DMS53 treated with DMSO at 0.1 percent for 48 hours (cell line): ENCODE measurements around the gene PATJ.

Experiments used
- DNase-seq: peaks from one replicate; lab custom pipeline; 2025; ENCODE audit not compliant: unreplicated experiment; lab: John Stamatoyannopoulos, UW

PATJ gene

DNA sequence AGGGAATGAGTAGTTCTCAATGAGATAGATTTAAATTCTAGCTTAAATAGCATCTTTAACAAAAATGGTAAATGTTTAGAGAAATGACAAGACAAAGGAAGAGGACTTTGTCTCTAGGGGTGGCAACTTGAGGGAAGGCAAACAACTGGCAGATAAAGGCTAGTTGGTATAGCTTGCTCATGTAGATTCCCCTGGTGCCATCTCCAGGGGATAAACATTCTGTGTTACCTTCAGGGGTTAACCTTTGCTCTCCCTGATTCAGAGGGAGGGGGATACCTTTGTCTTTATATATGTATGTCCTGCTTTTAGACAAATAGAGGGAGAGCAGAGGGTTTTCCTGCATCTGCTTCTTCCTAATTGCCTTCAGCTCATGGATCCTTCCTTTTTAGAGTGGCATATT is 298.7 kb downstream of the PATJ start:
- no peak for DNase-seq

DNA sequence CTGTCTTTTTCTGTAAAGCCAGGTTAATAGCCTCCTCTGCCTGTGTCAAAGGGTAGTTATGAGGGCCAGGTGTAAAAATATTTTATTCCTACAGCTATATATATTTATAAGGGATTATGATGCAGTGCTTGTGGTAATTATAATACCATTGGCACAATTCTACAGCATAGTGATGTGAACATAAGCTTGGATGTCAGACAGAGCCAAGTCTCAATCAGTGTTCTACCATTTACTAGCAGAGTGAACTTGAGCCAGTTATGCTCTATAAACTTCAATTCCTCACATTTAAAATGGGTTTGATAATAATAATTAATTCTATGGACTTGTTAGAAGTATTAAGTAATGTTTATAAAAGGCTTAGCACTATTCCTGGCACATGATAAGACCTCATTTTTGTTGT is 300.9 kb downstream of the PATJ start:
- DNase-seq = no peak

DNA sequence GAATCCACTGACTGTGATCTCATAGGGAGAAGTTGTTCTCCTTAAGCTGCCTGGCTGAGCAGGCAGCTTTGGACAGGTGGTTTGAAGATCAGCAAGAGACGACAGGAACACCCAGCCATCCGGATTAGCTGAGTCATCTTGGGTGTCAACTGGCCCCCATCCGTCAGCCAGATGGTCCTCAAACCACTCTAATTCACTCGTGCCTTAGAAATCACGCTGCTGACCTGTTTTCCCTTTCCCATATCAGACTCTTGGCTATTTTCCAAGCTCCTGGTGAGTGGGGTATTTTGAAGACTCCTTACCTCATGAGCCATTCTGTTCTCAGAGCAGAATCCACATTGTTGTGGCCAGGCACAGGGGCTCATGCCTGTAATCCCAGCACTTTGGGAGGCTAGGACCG is 303.3 kb downstream of the PATJ start:
- peak; percentile 85 for DNase-seq

DNA sequence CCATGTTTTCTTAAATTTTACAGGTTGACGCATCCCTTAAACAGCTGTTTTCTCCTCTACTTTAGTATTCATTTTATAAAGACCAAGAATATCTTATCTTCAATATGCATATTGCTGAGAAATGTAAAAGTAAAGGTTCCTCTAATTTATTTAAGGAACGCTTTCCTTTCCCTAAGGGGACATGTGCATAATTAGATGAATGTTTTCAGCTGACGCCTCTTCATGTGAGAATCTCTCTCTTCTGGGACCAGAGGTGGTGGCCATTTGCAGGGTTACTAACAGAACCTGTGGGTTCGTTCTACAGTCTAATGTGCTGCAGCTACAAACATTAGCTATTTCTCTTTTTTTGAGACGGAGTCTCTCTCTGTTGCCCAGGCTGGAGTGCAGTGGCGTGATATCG is 304.6 kb downstream of the PATJ start:
- no peak for DNase-seq

DNA sequence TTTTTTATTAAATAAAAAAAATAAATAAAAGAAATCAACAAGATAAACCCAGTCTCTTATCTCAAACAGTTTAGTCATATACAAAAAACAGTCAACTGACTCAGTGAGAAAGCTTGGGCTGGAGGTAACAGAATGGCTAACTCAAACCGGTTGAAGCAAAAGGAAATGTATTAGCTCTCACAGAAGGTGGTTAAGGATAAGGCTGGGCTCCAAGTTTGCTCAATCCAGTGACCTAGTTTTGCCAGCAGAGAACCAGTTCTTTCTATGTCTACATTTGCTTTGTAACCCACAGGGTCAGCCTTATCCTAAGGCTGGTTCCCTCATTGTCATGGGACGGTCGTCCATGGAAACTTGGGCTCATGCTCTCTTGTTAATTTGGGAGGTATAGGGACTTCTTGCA is 307.9 kb downstream of the PATJ start:
- DNase-seq = no peak

DNA sequence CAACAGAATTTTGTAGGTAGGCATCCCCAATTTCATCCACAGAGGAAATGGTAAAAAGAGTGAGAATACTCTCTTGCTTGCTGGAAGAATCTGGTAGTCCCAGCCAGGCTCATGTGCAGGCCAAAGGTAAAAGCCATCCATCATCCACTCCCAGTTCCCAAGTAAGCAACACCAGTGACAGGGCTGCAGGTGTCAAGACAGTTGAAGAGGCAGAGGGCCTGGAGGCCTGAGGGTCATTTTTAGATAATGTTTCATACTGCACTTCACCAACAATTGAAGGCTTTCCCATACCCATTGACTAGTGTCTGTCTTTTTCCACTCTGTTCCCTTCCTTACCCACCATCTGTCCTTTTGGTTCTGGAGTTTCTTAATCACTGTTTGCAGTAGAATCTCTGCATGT is 310.7 kb downstream of the PATJ start:
- no peak for DNase-seq

DNA sequence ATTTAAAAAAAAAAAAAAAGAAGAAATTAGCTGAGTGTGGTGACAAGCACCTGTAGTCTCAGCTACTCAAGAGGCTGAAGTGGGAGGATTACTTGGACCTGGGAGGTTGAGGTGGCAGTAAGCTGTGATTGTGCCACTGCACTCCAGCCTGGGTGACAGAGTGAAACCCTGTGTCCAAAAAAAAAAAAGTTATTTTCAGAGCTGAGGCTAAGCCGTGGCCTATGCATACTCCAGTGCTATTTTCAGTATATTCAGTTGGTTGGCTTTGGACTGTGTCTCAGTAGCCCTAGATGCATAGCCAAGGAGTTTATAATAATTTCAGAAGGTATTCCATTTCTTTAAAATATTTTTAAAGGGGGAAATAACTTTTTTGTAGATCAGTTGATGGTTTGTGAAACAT is 311.9 kb downstream of the PATJ start:
- no peak for DNase-seq

DNA sequence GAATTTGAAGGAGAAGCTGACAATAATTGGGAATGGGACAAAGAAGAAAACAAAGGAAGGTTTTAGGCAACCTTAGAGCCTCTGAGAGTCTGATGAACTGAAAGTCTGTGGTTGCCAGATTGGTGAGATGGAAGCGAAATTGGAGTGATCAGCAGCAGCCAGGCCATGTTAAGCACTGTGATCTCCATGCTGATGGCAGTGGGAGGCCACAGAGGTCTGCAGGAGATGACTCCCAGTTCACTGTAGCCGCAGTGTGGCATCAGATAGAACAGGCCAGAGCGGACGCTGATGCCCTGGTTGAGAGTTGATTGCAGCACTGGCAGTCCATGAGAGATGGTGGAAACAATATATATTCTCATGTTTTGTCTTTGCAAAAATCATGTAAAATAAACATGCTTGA is 314.9 kb downstream of the PATJ start:
- no peak for DNase-seq

DNA sequence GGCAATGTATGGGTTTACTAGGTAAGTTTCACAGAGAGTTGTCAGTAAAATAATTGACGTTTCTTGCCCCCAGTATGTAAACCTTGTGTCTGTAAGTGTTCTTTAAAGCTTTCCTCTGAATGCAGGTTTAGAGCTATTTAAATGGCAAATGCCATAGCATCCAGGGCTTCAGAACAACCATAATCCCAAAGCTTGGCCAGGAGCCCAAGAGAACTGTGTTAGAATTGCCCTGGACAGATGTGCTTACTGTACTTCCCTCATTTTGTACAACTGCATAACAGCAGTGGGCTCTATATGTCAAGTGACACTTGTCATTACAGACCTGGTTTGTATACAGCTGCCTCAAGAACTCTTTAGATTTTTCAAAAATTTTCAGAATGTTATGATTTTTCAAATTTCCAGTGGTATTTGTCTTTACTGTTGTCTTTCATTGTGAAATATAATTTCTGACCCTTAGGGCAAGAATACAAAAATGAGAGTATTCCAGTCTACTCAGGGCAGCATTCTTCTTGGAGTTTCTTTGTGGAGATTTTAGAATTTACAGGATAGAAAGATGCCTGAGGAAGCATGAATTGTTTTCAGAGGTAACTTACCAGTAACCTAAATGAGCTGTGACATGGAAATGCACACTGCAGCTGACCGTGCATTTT is 315.5 kb downstream of the PATJ start:
- no peak for DNase-seq

DNA sequence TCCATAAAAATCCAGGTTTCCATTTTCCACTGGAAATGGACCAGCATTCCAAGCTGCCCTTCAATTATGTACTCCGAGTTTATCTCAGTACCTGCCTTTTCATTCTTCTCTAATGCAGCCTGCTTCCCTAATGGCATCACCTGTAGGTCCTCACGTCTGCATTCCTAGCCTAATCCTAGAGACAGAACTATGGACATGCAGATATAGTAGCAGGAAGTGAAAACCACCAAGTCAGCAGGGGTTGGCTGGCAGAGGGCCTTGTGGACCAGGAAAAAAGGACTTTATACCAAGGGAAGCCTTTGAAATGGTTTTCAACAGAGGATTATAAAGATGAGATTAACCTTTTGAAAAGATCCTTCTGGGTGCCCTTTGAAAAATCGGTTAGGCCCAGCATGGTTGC is 316.7 kb downstream of the PATJ start:
- no peak for DNase-seq

DNA sequence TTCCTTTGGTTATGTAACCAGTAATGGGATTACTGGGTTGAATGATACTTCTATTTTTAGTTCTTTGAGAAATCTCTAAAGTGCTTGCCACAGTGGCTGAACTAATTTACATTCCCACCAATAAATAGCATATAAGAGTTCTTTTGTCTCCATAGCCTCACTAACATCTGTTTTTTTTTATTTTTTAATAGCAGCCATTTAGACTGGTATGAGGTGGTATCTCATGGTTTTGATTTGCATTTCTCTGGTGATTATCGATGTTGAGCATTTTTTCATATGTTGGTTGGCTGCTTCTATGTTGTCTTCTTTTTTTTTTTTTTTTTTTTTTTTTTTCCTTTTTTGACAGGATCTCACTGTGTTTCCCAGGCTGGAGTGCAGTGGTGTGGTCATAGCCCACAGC is 319.8 kb downstream of the PATJ start:
- no peak for DNase-seq

DNA sequence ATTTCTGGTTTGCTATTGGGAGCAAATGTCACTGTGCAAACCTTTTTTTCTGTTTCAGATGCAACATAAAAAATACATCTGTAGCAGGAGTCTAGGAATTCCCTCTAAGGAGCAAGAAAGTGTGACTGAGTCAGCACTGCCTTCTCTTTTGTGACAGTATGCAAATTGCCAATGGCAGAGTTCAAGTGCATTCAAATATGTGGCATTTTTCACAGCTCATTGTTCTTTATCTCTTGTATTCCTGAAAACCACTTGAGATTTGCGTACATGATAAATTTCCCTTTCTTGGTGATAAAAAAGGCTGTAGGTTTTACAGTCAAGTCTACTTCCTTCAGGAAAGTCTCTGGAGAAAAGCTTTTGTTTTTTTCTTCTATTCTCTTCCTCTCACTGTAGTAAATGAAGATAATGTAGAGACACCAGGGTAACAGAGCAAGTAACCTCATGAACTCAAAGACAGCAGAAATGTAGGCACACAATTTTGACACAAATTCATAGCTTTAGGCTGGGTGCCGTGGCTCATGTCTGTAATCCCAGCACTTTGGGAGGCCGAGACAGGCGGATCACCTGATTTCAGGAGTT is 322.6 kb downstream of the PATJ start:
- DNase-seq = no peak

DNA sequence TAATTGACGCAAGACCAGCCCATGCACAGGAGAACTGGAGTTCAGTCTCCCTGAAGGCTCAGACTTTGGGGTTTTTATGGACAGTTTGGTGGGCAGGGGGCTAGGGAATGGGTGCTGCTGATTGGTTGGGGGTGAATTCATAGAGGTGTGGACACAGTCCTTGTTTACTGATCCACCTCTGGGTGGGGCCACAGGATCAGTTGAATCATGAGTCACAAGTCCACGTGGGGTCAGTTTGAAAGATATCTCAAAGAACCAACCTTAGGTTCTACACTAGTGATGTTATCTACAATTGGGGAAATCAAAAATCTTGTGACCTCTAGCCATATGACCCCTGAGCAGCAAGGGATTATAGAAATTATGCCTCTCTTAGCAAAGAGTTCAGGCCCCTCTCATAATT is 324.4 kb downstream of the PATJ start:
- no peak for DNase-seq

DNA sequence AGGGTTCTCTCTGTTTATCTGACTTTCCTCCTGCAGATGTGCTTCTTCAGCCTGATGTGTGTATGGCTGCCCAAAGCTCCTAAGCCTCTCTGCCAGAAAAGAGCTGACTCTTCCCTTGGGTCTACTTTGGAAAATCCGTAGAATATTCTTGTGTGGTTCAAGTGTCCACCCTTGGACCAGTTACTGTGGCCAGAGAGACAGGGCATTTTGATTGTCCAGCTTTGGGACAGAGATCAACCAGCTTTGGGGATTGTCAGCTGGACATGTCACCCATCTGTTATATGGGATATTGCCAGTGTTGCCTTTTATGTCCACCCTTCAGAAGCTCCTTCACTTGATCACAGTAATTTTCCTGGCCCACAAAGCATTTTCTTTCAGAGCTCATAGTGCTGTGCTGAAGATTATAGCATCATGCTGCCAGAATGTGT is 326.1 kb downstream of the PATJ start:
- DNase-seq = no peak

DNA sequence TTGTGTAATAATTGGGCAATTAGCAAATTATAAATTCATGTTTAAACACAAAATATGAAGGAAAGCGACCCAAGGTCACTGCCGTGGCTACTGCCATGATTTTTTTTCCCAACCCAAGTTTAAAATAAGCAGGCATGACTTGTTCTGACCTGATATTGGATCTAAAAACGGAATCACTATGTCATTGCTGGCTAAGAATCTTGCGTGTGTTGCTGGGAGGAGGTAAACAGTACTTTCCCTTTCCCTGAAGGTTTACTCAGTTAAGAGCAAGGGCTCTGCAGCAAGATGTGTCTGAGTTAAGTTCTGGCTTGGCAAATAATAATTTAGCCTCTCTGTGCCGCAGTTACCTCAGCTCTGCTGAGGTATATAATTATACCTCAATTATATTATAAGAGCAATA is 326.7 kb downstream of the PATJ start:
- no peak for DNase-seq

DNA sequence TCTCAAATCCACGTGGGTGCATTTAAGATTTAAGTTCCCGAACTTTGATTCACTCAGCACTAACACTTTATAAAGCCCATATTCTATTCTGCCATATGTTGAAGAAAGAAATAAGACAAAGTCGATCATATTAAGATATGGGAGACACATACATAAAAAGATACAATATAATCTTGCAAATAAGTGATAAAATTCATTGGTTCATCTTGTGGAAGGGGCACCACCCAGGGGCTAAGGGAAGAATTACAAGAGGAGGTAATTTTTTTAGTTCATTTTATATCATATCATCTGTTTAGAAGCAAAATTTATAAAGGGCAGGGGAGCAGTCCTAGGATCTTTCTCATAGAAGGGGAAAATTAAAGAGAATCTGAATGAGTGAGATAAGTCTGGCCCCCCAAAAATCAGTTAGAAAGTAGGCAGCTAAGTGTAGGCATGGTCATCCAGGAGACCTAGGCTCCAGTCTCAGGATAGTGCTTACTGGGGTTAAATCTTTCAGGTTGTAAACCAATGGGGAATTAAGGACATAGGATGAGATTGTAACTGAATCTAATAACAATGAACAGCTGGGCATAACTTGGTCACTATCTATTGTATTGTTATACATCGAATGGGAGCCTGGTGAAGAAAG is 328.2 kb downstream of the PATJ start:
- peak; percentile 10 for DNase-seq

DNA sequence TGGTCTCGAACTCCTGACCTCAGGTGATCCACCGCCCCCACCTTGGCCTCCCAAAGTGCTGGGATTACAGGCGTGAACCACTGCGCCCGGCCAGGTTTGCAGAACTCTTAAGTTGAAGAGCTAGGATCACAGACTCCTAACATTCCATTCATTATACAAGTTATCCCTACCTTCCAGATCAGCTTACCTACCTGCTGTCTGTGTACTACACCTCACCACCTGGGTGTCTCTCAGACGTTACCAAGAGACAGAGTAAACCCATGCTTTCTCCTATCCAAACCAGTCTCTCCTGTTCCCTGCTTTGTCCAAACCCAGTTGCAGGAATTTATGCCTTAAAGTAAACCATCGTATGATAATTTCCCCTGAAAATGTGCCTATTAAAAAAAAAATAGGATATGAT is 329.4 kb downstream of the PATJ start:
- no peak for DNase-seq

DNA sequence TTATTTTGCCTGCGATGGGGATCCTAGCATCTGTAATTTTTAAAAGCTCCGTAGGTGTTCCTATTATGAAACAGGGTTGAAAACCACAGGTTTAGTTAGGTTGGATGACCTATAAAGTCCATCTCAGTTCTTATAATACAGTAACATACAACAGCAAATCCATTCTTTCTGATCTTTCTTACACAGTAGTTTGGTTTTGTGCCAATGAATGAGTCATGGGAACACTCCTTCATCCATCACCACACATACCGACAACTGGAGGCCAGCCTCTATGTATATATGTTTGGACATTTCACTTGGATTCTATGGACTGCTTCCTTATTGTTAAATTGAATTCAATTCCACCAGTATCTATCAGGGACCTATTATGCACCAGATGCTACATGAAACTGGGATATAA is 334.0 kb downstream of the PATJ start:
- peak; percentile 77 for DNase-seq

DNA sequence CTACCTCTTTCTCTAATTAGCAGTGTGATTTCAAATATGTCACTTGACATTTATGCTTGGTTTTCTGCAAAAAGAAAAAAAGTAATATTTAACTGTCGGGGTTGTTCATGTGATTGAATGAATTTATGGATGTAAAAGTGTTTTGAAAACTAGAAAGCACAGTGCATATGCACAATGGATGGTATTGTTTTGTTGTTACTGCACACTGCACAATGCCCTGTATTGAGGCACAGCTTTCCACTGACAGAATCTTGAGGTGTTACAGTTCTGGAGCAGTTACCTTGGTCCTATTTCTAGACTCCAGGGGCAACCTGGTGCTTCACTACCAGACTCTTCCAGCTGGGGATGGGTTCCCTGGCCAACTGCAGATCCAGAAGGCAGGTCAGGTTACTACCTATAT is 335.5 kb downstream of the PATJ start:
- DNase-seq = no peak

DNA sequence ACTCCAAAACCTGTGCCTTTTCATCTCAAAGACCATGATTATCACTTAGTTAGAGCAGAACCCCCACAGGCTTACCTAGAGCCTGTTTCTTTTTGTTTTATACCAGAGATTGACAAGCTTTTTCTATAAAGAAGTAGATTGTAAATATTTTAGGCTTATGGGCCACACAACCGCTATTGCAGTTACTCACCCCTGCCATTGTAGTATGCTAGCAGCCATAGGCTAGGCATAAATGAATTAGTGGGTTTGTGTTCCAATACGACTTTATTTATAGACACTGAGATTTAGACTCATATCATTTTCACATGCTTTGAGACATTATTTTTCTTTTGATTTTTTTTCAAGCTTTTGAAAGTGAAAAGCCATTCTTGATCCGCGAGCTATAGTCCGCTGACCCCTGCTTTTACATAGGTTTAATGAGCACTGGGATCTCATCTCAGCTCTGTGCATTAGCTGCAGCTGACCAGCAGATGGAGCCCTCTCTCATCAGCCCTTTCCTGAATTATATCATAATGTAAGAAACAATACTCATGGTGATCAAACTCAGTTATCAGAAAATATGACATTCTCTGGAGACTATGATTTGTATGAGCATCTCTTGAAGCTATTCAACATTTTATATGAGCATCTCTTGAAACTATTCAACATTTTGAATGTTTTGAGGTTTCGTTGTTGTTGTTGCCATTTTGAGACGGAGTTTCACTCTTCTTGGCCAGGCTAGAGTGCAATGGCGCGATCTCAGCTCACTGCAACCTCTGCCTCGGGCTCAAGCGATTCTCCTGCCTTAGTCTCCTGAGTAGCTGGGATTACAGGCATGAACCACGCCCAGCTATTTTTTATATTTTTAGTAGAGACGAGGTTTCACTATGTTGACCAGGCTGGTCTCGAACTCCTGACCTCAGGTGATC is 340.4 kb downstream of the PATJ start:
- DNase-seq = peak; percentile 57

DNA sequence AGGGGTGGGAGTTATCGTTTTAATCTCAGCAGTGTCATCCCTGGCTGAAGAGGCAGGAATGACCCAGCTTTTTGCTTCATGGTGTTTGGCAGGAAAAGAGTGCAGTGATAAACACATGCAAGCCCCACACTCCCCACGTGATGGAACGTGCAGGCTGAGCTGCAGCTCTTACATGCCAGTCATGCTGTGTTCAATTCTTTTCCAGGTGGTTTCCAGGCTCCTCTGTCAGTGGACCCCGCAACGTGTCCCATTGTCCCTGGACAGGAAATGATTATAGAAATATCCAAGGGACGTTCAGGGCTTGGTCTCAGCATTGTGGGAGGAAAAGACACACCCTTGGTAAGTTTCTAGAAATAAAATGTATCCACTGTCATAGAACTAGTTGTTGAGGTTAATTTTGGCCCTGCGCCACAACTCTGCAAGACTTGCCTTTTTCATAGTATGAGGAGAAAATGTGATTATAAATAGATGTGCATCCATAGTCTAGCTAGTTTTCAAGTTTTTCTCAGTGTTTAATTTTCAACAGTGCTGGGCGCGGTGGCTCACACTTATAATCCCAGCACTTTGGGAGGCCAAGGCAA is 342.1 kb downstream of the PATJ start:
- no peak for DNase-seq
